ENCODE measurements around the gene MTHFD1. TPM values are rescaled to one million over a fixed set of nuclear protein-coding genes. Genes with fewer than 3 reads are reported as not detected.

Gene MTHFD1
- total RNA-seq, 1 donor from 2014 or later = 28.5 TPM

DNA sequence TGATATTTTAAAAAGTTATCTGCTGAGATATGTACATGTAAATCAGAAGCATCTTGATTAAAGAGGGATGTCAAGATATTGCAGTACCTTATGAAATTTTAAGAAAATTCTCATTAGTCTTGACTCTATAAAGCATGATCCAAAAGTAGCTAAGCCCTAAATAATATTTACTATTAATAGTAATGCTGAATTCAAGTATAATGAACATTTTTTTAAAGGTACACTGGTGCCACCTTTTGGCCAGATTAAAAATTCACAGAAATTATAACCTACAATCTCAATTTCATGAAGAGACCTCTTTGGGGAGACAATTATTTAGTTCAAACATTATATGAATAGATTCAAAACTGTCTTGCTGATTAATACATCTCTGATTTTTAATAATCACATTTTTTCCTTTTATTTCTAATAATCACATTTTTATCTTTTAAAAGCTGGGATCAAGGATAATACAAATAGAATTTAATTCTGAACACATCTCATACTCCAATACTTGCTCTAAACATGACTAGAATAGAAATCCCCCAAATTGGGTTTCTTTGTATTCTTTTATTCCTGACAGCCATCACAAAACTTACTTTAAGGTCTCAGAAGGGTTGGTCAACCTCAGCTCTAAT, 90.6 kb downstream of the MTHFD1 start:
- FAIRE-seq = peak; percentile 91

DNA sequence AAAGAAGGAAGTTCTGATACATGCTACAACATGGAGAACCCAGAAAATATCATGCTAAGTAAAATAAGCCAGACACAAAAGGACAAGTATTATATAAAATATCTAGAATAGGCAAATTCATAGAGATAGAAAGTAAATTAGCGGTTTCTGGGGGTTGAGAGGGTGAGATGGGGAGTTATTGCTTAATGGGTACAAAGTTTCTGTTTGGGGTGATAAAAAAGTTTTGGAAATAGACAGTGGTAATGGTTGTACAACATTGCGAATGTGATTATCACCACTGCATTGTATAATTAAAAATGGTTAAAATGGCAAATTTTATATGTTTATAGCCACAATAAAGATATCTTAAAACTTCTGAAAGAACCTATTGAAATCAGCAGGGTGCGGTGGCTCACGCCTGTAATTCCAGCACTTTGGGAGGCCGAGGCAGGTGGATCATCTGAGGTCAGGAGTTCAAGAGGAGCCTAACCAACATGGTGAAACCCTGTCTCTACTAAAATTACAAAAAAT, 100.5 kb downstream of the MTHFD1 start:
- DNase-seq (ENCODE audit: low spot score in 2 of 2) = no peak
- FAIRE-seq = no peak

More for the DNA sequence above, 90.6 kb downstream of the MTHFD1 start:
- DNase-seq (ENCODE audit: low spot score in 2 of 2) = peak in 1 of 2 donors; percentile 33

DNA sequence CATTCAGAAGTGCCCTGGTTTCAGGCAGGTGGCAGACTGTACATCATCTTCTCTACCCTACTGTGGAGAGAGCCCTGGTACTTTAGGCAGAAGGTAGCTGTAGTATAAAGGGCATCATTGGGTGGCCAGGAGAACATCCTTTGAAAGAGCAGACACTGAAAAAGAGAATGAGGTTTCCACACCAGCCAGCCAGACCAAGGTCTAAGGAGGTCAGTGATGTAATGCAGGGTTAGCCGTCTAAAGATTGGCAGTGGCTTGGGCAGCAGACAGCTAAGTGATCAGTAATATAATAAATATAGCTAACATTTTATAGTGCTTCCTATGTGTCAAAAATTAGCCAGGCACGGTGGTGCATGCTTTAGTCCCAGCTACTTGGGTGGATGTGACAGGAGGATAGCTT, 103.5 kb downstream of the MTHFD1 start:
- no peak for FAIRE-seq

DNA sequence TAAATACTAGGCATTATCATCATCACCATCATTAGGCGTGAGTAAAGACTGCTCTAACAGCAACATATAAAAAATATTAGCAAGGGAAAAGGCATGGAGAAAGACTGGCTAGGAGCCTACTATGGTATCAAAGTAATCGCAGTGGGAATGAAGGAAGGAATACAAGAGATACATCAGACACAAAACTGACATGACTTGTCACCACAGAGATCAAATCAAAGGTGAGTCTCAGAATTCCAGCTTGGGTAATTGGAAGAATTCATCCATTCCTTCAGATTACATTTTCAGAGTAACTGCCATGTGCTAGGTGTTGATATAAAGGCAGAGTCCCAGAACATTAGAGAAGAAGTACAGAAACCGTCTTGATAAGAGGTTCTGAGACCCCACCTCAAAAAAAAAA, 105.3 kb downstream of the MTHFD1 start:
- DNase-seq (ENCODE audit: low spot score in 2 of 2) (no peak), FAIRE-seq (no peak)

More for the DNA sequence above, 103.5 kb downstream of the MTHFD1 start:
- DNase-seq (ENCODE audit: low spot score in 2 of 2) = no peak

DNA sequence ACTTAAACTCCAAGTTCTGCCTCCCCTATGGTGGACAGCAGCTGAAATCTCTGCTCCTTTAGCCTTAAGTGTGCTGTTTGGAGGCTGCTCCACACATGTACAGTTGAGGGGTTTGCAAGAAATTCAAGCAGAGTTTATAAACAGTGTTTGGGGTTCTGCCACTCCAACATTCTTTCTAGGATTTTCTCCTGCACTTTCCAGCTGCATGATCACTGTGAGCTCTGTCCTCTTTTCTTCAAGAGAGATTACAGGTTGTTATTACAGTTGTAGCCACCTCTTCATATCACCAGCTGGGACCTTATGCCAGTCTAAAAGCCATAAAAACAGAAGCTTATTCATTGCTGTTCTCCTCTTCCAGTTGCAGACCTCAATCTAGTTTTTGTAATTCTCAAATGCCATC, 107.1 kb downstream of the MTHFD1 start:
- FAIRE-seq (no peak), DNase-seq (ENCODE audit: low spot score in 2 of 2) (no peak)

DNA sequence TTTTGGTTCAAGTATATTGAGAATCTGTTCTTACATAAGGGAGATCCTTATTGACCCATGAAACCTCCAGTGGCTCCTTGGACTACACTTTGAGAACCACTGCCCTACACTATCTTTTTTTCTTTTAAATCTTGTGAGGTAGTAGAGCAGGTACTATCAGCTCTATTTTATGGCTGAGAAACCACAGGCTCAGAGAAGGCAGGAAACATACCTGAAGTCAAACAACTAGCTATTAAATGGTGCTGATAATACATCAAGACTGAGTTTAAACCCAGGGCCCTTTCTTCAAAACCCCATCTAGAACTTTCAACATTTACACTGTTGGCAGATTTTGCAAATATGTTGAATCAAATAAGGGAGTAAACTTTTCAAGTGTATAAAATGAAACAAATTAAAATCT, 108.6 kb downstream of the MTHFD1 start:
- no peak for DNase-seq (ENCODE audit: low spot score in 2 of 2)
- FAIRE-seq = no peak

DNA sequence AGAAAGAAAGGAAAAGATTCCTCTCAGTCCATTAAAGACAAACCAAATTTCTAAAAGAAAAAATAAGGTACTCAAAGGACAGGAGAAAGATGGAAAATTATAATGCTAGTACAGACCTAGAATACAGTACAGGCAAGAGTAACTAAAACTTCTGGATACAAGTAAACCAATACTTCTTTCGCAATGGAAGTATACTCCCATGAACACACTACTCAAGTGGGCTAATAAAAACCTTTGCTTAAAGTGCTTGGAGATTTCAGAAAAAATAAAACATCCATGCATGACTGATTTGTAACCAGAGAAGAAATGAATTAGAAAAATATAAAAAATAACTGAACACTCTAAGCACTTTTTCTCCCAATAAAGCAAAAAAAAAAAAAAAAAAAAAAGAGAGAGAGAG, 111.9 kb downstream of the MTHFD1 start:
- DNase-seq (ENCODE audit: low spot score in 2 of 2) = no peak
- FAIRE-seq = no peak

DNA sequence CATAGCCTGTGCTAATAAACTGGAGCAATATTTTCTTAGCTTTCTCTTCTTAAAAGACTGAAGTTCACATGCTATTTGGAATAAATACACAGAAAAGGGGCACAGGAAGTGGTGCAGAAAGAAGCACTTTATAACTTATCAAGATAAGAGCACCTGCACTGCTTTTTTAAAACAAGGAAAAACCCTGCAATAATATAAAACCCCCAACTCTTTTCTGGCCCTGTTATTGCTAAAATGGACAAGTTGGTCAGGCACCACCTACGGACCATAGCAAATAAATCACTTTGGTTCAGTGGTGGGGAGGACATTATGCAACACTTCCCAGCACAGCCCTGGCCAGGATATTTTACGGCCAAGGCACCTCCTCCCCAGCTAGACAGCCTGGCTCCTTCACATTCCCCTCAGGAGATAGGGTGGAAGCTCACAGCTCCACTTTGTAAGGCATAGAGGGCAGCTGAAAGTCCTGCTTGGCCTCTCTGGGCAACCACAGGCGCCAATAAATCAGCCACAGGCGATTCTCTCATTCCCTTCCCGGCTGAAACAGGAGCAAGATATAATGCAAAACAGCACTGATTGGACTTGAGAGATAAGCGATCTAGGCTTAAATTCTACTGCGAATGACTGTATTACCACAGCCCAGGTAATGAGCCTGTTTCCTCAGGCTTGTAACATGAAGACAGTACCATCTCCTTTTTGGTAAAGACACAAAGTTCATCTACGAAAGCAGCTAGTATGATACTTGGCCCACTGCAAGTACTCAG, 113.4 kb downstream of the MTHFD1 start:
- no peak for DNase-seq (ENCODE audit: low spot score in 2 of 2)
- FAIRE-seq = no peak

DNA sequence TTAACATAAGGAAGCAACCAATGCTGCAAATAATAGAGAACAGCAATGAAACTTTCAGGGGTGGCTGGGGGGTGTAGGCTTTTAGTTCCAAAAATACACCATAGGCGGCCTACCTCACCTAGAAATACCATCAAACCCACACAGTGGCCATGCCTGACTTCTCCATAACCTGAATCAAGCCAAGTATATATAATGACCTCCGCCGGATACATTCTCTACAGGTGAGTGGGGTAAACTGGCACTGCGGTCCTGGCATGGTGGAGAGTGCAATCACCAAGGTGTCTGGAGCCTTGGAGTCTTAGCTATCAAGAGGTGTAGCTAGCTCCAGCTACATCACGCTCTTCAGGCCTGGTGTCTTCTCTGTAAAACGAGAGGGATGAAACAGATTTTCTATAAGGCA, 114.3 kb downstream of the MTHFD1 start:
- no peak for FAIRE-seq
- no peak for DNase-seq (ENCODE audit: low spot score in 2 of 2)

DNA sequence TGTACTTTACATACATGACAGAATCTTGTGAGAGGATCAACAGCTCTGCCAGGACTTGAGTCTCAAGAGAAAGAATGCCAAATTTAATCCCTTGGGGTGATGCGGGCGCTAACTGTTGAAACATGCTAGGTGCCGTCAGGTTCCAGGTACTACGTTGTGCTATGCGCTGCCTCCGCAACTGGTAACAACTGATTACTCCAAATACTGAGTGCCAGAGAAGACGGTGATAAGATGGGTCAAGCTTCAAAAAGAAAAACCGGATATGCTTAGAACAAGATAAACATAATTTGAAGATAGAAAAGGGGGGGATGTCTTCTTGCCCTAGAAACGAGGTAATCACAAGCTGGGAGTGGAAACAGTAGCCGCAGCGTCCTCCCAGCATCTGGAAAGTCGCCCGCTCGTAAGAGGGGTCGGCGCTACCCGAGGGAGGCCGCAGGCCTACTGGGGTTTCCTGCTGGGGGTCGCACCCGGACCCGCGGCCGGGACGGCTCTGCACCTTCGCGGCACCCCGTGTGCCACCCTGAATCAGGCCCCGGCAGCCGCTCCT, 114.8 kb downstream of the MTHFD1 start:
- no peak for DNase-seq (ENCODE audit: low spot score in 2 of 2)
- no peak for FAIRE-seq

DNA sequence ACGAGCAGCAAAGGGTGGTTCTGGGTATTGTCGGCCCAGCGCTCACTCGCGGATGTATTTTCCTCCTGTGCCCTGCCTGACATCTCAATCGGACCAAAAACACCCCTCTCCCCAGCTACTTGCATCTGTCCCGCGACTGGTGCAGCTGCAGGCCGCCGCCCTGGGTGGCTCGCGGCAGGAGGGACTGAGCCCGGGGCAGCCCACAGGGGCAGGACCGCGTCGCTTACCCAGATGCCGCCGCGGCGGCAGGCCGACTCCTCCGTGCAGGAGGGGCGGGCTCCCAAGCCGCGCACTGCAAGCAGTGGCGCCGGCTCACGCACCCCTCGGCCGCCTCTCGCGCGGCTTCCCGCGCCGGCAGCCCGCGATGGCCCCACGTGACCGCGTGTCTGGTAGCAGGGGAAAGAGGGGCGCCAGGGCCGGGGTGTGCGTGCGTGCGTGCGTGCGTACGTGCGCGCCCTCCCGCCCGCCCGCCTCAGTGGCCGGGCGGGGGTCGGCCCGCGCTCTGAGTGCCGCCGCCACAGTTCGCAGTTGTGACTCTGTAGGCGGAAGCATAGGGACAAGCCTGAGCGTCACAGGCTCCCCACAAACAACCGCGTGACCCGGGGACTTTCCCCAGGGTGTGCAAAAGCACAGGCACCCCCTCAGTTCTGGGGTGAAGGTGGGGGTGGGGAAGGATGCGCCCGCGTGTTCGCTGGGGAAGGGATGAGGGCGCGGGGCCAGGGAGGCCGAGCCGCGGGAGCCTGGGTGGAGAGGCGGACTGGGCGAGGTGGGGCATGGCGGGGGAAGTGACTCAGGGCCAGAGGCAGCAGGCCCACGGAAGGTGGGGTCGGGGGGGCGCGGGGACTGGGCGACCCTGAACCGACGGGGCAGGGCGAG, 115.5 kb downstream of the MTHFD1 start, which contains the start of gene ZBTB25:
TSS of gene ZBTB25 (minus strand) at position 405 of the 876 bp plus-strand sequence. CDS start 13,305 bp downstream, outside the sequence.
- peak; percentile 69 to 81 for DNase-seq (ENCODE audit: low spot score in 2 of 2)
- FAIRE-seq = no peak

DNA sequence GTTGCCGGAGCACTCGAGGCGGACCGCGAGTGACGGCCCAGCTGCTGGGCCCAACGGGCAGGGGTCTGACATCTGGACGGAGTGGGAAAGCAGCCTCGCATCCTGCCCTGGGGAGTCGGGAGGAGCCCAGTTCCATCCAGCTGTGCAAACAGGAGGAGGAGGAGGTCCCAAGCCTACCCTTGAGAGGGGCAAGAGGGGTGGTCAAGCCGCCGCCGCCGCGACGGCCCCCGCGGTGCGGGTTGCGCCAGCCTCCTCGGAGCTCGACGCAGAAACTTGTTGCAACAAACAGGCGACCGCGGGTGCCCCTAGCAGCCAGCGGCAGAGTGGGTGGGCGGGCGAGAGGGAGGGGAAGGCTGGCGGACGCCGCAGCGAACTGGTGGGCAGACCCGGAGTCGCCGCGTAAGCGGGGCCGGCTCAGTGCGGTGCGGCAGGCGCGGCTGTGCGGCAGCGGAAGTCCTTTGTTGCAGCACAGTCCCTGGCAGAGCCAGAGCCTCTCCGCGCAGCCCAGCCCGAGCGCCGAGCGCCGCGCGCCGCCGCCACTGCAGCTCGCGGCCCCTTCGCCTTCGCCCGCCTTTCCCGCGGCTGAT, 116.2 kb downstream of the MTHFD1 start, which contains the start of gene ZBTB1:
TSS of gene ZBTB1 (plus strand) at position 461 of the 587 bp plus-strand sequence. CDS start 16,735 bp downstream, outside the sequence.
- FAIRE-seq (no peak), DNase-seq (ENCODE audit: low spot score in 2 of 2) (peak; percentile 59 to 80)

DNA sequence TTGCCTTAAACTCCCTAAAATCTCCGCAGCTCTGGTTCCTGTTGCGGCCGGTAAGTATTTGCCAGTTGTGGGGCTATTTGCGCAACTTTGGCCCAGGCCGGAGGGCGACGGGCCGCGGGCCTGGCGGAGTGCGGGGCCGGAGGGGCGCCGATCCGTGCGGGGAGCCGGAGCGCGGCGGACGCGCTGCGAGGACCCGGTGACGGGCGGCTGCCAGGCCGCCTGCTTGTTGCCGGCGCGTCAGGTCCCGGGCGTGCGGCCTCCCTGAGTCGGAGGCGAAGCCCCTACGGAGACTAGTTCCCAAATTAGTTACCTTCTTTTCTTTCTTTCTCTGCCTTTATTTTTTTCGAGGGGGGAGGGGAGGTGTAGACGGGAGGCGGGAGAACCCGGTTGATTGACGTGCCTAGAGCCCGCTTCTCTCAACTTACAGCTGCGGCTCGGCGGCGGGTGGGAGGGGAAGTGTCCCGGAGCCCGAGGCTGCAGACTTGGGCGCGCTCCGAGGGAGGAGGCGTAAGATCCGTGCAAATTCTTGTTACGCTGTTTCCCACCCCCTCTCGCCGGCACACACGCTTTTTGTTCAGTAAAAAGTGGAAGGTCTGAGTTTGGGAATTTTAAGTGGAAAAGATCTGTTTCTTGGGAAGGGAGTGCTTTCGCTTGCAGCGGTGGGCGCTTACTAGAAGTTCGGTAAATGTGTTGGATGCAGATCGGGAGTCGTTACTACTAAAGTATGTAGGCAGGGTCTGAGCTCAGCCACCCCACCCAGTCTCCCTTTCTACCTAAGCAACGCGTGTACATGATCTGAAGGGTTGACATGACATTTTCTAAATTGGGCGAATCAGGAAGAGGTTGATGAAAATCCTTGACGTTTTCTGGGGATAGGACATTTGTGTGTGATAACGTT, 117.0 kb downstream of the MTHFD1 start:
- FAIRE-seq = no peak
- peak; percentile 68 to 70 for DNase-seq (ENCODE audit: low spot score in 2 of 2)

DNA sequence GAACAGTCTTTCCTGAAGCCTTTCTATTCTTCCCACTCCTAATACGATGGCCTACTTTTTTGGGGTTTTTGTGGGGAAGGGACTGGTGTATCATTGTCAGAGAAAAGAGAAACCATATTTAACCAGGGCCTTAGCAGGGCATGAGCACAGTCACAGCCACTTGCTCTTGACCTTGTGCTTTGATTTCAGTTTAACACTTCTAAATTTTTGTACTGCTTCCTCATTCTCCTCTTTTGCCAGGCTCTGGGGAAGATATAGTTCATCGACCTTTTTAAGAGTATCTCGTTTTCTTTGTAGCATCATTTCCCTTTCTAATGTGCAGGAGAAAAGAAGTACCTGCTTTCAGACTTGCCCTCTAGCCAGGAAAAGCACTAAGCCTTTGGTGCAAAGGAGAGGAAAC, 118.6 kb downstream of the MTHFD1 start:
- FAIRE-seq = no peak

DNA sequence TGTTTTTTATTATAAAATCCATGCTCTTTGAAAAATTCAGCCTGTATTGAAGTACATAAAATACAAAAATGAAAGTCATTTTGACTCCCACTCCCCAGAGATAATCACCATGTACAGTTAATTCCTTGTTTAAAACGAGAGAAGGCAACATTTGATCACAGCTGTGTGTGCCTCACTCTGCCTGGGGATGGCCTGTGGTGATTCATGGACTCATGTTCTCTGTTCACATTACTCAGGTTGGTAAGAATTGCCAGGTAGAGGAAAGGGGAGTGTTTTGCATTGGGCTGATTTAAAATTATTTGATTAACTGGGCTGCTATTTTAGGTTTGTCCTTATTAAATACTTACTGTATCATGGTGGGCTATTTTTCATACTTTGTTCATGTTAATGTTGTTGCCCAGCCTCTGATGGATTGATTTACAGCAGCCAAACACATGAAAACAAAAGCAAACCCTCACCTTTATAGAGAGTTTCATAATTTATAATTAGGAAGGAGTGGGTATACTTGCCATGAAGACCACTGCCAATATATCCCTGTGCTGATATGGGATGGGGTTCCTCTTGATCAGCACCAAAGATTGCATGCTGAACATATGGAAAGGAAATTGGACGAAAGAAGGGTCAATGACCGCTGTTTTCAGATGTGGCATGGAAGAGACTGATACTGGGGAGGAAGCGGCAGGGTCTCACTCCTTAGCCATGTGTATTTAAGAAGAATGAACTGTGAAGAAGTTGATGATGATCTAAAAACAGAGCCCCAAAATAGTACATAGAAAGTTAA, 119.4 kb downstream of the MTHFD1 start:
- no peak for DNase-seq (ENCODE audit: low spot score in 2 of 2)
- FAIRE-seq = no peak

More for the DNA sequence above, 118.6 kb downstream of the MTHFD1 start:
- DNase-seq (ENCODE audit: low spot score in 2 of 2) = no peak

DNA sequence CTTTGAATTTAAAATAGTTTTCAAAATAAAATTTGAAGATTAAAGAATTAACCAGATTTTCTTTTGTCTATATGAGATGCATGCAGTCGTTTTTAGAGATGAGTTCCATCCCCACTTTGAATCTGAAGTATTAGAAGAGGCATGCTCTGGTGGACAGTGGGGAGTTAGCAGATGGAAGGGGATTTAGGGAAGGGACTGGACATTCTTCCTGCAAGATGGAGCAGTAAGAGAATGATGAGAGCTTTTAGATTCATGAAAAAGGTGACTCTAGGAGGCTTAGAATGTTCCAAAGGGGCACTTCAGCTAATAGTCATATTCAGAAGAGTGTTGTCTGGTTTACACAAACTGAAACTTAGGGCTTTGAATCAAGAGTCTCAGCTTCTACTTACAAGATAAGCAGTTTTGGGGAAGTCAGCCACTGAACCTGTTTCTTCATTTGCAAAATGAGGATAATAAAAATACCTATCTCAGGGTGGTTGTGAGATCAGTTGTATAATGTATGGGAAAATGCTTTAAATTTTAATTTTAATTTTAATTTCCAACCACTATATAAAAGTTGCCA, 120.1 kb downstream of the MTHFD1 start:
- FAIRE-seq = no peak
- no peak for DNase-seq (ENCODE audit: low spot score in 2 of 2)

DNA sequence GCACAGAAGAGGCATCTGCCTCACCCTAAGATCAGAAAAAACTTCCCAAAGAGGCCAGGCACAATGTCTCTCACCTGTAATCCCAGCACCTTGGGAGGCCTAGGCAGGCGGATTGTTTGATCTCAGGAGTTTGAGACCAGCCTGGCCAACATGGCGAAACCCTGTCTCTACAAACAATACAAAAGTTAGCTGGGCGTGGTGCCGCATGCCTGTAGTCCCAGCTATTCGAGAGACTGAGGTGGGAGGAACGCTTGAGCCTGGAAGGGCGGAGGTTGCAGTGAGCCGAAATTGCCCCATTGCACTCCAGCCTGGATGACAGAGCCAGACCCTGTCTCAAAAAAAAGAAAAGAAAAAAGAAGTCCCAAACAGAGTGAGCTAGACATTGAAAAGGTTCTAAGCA, 120.9 kb downstream of the MTHFD1 start:
- no peak for DNase-seq (ENCODE audit: low spot score in 2 of 2)
- no peak for FAIRE-seq

Measured in frontal cortex (tissue), 4 donors.